ENCODE data around the gene BBC3.

BBC3 gene

DNA sequence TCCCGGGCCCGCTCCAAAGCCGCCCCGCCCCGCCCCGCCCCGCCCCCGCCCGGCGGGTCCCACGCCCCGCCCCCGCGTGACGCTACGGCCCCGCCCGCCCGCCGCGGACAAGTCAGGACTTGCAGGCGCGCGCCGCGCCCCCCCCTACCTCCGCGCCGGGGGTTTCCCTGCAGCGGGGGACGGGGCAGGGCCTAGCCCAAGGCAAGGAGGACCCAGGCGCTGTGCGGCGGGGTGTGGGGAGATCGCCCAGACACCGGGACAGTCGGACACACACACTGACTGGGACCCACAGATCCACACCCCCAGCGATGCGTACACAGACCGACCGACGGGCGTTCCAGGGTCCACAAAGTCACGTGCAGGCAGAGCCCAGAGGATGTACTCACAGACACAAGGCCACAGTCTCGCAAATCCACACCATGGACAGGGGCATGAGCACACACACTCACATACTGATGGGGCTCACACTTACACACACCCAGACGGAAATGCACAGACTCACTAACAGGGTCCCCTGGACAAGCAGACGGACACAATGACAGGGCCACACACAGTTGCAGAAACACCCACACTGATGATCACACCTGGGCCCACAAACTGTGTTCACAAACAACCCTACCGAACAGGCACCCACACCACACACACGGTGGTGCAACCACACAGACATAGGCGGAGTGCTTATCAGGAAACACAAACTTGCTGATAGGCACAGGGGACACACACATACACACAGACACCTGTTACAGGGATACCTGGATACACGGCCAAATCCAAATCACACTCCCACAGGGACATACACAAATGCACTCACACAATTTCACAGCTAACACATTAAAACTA lies 436 bp upstream of the BBC3 start:
- peak; percentile 91 for DNase-seq (ENCODE audit: low spot score)

GRCh38 chr19:47230054-47230920 lies 712 bp downstream of the BBC3 start:
- DNase-seq (ENCODE audit: low spot score): peak; percentile 72

GRCh38 chr19:47229676-47230053 lies 1.3 kb downstream of the BBC3 start:
- no peak for DNase-seq (ENCODE audit: low spot score)

- DNase-seq (ENCODE audit: low spot score): no peak
Observed at GRCh38 chr19:47228937-47229675, 1.9 kb downstream of the BBC3 start.

- DNase-seq (ENCODE audit: low spot score): no peak
Observed at GRCh38 chr19:47228168-47228936, 2.6 kb downstream of the BBC3 start.

GRCh38 chr19:47227352-47228167 lies 3.4 kb downstream of the BBC3 start:
- DNase-seq (ENCODE audit: low spot score): peak; percentile 88

- DNase-seq (ENCODE audit: low spot score): peak; percentile 67
Observed at GRCh38 chr19:47226426-47227351, 4.3 kb downstream of the BBC3 start.

DNA sequence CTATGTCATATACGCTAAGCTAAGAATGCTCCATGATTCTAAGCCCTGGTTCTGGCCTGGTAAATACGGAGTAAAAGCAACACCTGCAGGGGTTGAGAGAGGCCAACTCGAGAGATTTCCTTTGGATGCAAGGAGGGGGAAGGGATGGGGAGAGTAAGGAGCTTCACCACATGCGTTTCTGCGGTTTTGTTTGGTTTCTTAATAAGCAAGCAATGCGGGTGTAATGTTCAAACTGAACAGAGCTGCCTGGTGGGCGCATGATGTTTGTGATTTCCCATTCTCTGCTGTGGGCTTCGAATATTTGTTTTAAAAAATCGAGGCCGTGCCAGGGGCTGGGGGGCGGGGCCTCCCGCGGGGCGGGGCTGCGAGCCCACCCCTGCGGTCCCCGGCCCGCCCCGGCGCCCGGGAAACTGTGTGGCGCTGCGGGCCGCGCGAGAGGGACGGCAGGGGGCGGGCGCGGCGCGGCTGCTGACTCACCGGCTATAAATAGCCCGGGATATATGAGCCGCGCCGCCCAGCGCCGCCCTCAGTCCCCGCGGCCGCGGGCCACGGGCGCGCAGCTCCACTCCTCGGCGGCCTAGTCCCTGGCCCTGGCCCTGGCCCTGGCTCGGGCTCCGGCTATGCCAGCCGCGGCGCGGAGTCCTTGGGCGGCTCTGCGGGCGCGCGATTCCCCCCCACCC lies 5.1 kb downstream of the BBC3 start:
- peak; percentile 97 for DNase-seq (ENCODE audit: low spot score)

GRCh38 chr19:47221890-47222289 lies 9.1 kb downstream of the BBC3 start:
- no peak for DNase-seq (ENCODE audit: low spot score)

GRCh38 chr19:47221080-47221841 lies 9.7 kb downstream of the BBC3 start:
- DNase-seq (ENCODE audit: low spot score): no peak

- no peak for DNase-seq (ENCODE audit: low spot score)
Observed at GRCh38 chr19:47215581-47215980, 15.4 kb downstream of the BBC3 start.

DNA sequence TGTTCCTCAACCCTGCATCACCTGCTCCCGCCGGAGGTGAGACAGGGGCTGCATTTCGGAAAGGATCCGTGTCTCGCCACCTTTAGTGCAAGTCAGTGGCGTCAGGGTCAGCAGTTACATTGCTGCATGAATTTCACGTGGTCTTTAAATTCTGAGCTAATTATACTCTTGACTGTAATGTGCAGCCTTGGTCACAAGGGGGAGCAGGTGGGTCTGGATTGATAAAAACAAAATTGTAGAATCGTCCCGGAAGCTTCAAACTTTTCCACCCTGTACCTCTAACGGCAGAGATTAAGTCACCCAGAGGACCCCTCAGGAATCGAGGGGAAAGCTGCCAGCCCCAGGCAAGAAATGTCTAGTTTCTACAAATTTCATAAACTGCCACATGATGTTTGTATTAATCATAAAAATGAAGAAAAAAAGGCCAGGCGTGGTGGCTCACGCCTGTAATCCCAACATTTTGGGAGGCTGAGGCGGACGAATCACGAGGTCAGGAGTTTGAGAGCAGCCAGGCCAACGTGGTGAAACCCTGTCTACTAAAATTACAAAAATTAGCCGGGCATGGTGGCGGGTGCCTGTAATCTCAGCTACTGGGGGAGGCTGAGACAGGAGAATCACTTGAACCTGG lies 20.2 kb downstream of the BBC3 start:
- peak; percentile 72 for DNase-seq (ENCODE audit: low spot score)

- DNase-seq (ENCODE audit: low spot score): no peak
Observed at GRCh38 chr19:47210180-47210490, 20.9 kb downstream of the BBC3 start.

DNA sequence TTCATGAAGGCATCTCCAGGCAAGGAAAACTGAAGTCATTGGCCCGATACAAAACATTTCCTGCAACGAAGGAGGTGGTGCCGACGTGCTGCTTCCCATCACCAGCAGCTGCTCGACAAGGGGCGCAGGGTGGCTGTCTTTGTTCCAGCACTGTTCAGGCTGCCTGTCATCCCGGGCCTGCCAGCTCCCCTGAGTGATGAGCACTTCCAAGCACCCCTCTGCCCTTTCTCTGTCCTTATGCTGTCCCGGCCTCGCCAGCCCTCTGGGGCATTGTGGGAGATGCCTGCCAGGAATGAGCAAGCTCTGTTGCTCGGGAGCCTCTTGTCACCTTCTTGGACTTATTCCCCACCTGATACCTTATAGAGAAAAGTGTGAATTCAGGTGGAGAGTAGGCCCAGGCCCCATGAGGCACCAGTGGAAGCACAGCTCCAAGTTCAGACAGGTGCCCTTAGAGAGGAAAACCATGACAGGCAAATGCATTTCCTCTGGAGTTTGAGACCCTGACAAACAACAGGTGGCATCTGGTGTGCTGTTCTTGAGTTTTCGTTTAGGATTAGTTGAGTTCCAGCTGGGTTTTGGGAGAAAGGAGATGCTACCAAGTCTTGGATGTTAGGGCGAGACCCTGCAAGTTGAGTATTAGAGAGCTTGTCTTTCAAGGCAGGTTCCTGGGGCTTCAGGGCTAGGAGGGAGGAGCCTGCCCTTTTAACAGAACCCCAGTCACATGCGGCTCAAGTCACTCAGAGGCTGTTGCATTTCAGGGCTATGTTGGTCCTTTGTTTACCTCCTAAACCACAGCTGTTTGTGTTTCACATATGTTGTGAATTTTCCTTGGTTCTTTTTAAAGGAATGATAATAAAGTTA lies 21.4 kb downstream of the BBC3 start:
- peak; percentile 39 for DNase-seq (ENCODE audit: low spot score)

DNA sequence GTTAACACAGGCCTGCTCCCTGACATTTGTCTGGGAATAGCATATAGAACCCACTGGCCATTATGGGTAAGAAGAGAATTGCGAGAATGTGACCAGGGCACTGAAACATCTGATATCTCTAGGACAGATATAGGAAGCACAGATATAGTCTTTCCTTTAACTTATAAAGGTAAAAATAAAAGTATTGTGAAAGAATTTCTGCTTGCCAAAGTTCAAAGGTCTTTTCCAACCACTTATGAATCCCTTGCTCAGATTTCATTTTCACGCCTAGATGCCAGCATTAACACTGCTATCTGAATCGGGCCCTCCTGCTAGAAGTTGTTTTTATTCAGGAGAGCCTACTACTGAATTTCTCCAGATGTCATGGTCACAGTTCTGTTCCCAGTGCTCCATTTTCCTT lies 27.7 kb downstream of the BBC3 start:
- no peak for DNase-seq (ENCODE audit: low spot score)

DNA sequence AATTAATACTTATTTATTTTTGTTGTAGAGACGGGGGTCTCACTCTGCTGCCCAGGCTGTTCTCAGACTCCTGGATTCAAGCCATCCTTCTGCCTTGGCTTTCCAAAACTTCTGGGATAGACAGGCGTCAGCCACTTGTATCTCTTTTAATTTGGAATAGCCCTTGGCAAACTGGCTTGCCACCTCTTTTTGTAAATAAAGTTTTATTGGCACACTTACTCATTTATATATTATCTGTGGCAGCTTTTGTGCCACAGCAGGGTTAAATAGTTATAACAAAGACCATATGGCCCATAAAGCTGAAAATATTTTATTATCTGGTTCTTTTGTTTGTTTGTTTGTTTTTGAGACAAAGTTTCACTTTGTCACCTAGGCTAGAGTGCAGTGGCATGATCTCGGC lies 30.5 kb downstream of the BBC3 start:
- no peak for DNase-seq (ENCODE audit: low spot score)

GRCh38 chr19:47197141-47197540 lies 33.9 kb downstream of the BBC3 start:
- DNase-seq (ENCODE audit: low spot score): no peak

All from AG08396 (cell line).